ENCODE data around the gene ATP2B3. TPM values are rescaled to one million over a fixed set of nuclear protein-coding genes. Genes with fewer than 3 reads are reported as not detected.
A peak's percentile ranks its signal among the peaks of the same experiment; 100 is the strongest.

The ATP2B3 gene
- total and polyA plus RNA-seq, 2 experiments from 2014 or later: 0.17 TPM; not detected in 1

- H3F3A ChIP-seq (replicated peaks; ENCODE audit: low read depth): no peaks in the 10 kb centered on the region
- Mint-ChIP-seq H3K4me1 (peaks cover 27% of the 10 kb centered on the region), H3K36me3 (ENCODE audit: low read depth) (no peaks in the 10 kb centered on the region), H3K9me3 (no peaks in the 10 kb centered on the region), H3K27ac (no peak overlapping the region), H3K4me3 (no peak overlapping the region), H3K27me3 (ENCODE audit: insufficient read depth, low read depth, poor library complexity) (peaks cover 5% of the 10 kb centered on the region)
- no peaks in the 10 kb centered on the region for H3K27me3 ChIP-seq (ENCODE audit: insufficient read depth)
- H3K9me2 ChIP-seq (ENCODE audit: insufficient read depth): no peaks in the 10 kb centered on the region
- H3K79me2 ChIP-seq (replicated peaks; ENCODE audit: insufficient read depth): no peaks in the 10 kb centered on the region
- H3K36me3 ChIP-seq (ENCODE audit: insufficient read depth): no peaks in the 10 kb centered on the region
- no peak overlapping the region for H3K27ac ChIP-seq (ENCODE audit: low read depth)
- DNase-seq (ENCODE audit: low spot score) (peak; percentile 56), ATAC-seq (peak; percentile 81)
- no peaks in the 10 kb centered on the region for H3K4me1 ChIP-seq (ENCODE audit: insufficient read depth)
- TF ChIP-seq EZH2phosphoT487 (IDR thresholded peaks at IDR 0.05; ENCODE audit: unreplicated experiment) (no peak), CTCF (conservative IDR thresholded peaks at IDR 0.05; ENCODE audit: low read depth in 2 of 2) (peak; percentile 36 to 60; a peak in 3 of 4 replicates)
- H4K20me1 ChIP-seq (replicated peaks; ENCODE audit: insufficient read depth): no peaks in the 10 kb centered on the region
- no peak overlapping the region for H3K4me3 ChIP-seq
- no peak overlapping the region for H2AFZ ChIP-seq
- no peak overlapping the region for H3K4me2 ChIP-seq
Measured at GRCh38 chrX:153578200-153578835, 60.9 kb downstream of the ATP2B3 start.

GRCh38 chrX:153578889-153579288, 61.4 kb downstream of the ATP2B3 start:
- Mint-ChIP-seq H3K36me3 (ENCODE audit: low read depth) (no peaks in the 10 kb centered on the region), H3K27ac (no peak overlapping the region), H3K4me1 (peaks cover 26% of the 10 kb centered on the region), H3K27me3 (ENCODE audit: insufficient read depth, low read depth, poor library complexity) (peaks cover 5% of the 10 kb centered on the region), H3K9me3 (no peaks in the 10 kb centered on the region), H3K4me3 (no peak overlapping the region)
- Histone ChIP-seq H3K4me3 (no peak overlapping the region), H3K27ac (ENCODE audit: low read depth) (no peak overlapping the region), H4K20me1 (replicated peaks; ENCODE audit: insufficient read depth) (no peaks in the 10 kb centered on the region), H3F3A (replicated peaks; ENCODE audit: low read depth) (no peaks in the 10 kb centered on the region), H2AFZ (no peak overlapping the region), H3K79me2 (replicated peaks; ENCODE audit: insufficient read depth) (no peaks in the 10 kb centered on the region), H3K36me3 (ENCODE audit: insufficient read depth) (no peaks in the 10 kb centered on the region), H3K9me2 (ENCODE audit: insufficient read depth) (no peaks in the 10 kb centered on the region), H3K4me1 (ENCODE audit: insufficient read depth) (no peaks in the 10 kb centered on the region), H3K4me2 (no peak overlapping the region), H3K27me3 (ENCODE audit: insufficient read depth) (no peaks in the 10 kb centered on the region)
- DNase-seq (ENCODE audit: low spot score): no peak
- no peak for ATAC-seq
- TF ChIP-seq ZNF114 (CRISPR knock-in tag; IDR thresholded peaks at IDR 0.05) (no peak), CTCF (conservative IDR thresholded peaks at IDR 0.05; ENCODE audit: low read depth in 2 of 2) (no peak), ETS1 (IDR thresholded peaks at IDR 0.05) (no peak), NANOG (IDR thresholded peaks at IDR 0.05; ENCODE audit: borderline replicate concordance) (no peak), REST (IDR thresholded peaks at IDR 0.05; ENCODE audit: unreplicated experiment) (no peak), ZNF331 (CRISPR knock-in tag; IDR thresholded peaks at IDR 0.05; ENCODE audit: low read depth) (no peak), POLR2AphosphoS5 (IDR thresholded peaks at IDR 0.05; ENCODE audit: low read depth) (no peak), EZH2 (IDR thresholded peaks at IDR 0.05; ENCODE audit: low read depth, unreplicated experiment) (no peak)

Measured in GM23338 (cell line).